GM19372 (cell line): ENCODE results near the gene SHISA4.
"Not testable (repeated sequence)": the region's sequence is repeated elsewhere in the genome, so short reads cannot be mapped to it uniquely, and the experiment has no call there.

Experiments
- ATAC-seq: cut with Tn5 transposase; IDR thresholded peaks from one replicate; pipeline ENCODE4 v1.9.1; 2021; ENCODE audit warnings: mild to moderate bottlenecking, low read depth, moderate library complexity; ENCODE audit not compliant: unreplicated experiment

The SHISA4 gene

DNA sequence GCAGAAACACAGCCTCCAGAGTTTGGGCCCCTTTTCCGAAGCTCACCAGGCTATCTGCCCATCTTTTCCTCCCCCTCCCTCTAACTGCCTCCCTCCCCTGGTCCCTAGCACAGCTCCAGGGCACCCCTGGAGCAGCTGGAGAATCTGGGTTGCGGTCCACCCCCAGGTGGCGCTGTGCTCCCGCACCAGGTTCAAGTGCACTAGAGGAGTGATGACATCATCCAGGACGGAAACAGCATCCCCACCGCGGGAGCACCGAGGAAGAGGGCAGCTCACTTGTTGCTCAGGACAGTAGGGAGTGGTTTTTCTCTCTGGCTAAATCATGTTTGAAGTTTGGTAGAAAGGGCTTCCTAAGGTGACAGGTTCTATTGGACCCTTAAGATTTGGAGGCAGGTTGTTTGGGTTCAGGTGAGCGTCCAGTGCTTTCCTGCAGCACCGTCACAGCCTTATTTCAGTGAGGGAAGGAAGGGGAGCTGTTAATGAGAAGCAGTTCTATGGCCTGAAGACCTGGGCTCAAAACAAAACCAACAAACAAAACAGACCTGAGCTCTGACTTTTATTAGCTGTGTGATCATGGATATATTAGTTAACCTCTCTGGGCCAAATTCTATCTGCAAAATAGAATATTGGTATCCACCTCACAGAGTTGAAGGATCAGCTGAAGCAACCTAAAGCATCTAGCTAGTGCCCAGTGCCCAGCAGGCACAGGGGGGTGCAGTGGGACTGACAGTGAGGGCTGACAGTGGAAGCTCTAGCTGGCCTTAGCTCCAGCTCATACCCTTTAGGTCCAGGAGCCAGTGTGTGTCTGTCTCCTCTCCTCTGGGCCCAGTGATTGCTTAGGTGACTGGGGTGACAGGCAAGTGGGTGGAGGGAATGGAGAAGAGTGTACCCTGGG is 7.5 kb downstream of the SHISA4 start:
- ATAC-seq: peak; percentile 83

DNA sequence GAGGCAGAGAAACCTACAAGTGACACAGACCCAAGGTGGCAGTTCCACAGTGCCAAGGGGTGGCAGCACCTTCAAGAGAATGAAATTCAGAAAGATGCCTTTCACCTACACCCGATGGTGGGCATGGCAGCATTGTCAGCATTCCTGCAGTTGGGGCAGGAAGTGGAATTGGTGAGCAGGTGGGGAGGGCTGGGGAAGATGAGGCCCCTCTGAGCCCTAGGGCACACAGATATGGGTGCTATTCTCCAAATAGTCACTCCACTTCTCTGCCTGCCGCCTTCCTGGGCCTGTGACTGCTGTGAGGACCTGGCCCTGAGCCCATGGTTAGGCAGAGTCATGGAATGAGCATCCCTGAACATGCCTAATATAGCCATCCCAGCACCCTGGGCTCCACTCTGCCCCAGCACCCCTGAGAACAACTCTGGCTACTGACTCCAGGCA is 8.3 kb downstream of the SHISA4 start:
- no peak for ATAC-seq

DNA sequence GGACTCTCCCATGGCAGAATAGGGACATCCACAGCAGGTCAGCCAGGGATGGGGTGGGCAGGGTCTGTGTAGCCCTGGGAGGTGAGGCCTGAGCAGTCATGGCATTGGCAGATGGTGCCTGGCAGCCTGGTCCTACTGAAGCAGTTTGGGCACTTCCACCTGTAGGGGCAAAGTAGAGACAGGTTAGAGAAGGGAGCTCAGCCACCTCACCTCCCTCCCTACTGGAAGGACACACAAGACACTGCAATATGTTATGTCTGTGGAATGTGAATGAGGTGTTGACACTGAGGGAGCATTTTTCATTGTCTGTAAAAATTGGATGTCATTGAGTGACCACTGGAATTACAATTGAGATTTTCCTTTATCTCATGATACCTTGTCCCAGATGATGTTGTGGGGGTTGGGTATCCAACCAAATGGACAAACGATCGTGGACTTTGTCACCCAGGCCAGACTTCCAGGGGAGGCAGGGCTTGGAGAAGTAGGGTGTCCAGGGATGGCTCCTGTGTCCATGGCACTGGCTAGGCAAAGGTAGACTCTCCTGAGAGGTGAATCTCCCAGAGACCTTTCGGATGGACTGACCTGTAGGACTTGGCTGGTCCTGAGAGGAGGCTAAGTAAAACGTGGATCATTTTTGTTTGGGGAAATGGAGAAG is 9.7 kb downstream of the SHISA4 start:
- ATAC-seq: no peak

DNA sequence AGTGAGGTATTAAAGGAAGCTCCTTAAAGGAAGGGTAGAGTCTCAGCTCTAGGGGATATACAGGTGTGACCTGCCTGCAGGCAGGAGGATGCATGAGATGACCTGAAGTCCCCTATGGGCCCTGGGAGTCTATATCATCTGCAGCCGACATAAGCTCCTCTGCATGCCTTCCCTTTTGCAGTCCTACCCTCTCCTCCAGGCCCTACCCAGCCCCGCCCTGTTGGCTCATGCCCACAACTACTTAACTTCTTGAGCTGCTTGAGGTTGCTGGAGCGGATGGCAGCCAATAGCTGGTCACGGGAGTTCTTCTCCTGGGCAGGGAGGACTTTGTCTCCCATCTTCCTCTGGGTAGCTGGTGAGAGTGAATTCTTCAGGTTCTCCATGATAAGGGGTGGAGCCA is 10.3 kb downstream of the SHISA4 start:
- ATAC-seq: no peak

DNA sequence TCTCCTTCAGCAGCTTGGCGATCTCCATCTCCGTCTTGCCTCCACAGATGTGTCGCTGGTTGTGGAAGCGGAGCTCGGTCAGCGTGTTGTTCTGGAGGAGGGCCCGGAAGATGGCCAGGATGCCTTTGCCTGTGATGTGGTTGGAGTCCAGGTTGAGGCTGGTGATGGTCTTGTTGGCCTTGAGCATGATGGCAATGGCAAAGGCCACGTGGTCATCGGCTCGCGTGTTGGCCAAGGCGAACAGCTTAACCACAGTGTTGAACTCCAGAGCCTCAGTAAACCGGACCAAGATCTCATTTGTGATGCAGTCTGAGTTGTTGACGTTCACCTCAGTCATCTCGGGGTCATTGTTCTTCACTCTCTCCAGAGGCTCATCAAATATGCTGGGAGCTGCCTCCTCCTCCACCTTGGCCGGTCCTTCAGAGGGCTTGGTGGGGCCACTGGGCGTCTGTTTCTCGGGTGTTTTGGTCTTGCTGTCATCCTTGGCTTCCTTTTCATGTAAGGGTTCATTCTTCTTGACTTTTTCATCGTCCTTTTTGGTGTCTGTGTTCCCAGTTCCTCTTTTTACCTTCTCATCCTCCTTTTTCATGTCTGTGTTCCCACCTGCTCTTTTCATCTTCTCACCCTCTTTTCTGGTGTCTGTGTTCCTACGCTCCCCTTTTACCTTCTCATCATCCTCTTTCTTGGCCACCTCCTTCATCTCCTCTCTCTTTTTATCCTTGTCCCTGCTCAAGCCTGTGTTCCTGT is 11.2 kb downstream of the SHISA4 start:
- ATAC-seq: no peak

DNA sequence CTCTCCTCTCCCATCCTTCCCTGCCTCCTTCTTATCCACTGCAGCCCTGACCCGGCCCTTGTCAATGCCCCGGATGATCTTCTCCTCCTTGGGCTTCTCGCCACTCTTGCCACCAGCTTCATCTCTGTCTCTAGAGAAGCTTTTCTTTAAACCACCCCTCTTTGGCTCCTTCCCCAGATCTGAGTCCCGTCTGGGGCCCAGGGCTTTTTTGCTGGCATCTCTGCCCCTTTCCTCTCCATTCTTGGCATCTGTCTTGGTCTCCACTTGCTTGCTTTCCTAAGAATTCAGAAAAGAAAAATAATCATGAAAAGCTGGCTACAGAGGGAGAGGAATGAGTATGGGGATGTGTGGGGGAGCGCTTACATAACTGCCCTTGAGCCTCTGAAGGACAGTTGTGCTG is 11.8 kb downstream of the SHISA4 start:
- ATAC-seq: no peak

GRCh38 chr1:201901036-201901435 is 12.3 kb downstream of the SHISA4 start:
- not testable (repeated sequence) for ATAC-seq

- ATAC-seq: no peak
Measured at GRCh38 chr1:201902198-201902597, 13.5 kb downstream of the SHISA4 start.

DNA sequence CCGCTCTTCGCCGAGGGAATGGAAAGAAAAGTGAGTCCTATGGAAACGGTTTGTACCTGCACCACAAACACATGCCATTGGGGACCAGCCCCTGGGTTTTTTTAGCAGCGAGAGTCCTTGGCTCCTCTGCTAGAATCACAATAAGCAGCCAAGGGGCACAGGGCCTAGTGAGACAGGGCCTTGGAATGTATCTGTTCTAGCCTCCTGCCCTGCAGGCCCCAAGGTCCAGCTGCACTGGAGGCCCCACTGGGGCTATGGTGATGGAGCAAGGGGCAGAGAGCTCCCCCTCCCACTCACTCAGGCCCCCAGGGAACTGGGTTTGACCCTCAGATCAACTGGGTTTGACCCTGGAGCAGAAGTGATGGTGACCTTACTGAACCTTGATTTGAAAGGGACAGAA is 14.4 kb downstream of the SHISA4 start:
- no peak for ATAC-seq

DNA sequence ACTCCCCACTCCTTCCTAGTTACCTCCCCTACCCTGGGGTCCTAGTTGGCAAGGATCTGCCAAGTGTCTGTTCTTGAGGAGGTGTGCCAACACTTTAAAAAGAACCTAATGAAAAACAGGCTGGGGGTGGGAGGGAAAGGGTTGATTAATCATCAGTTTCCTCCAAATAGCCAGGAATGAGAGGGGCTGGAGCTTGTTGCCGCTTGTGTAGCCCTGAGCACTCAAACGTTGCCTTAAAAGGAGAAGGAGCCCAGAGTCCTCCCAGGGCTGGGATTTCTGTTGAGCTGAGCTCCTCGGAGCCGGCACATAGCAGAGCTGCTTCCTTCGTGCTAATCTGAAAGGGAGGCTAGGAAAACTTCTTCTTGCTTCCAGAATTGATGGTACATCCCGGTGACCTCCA is 15.9 kb downstream of the SHISA4 start:
- no peak for ATAC-seq

DNA sequence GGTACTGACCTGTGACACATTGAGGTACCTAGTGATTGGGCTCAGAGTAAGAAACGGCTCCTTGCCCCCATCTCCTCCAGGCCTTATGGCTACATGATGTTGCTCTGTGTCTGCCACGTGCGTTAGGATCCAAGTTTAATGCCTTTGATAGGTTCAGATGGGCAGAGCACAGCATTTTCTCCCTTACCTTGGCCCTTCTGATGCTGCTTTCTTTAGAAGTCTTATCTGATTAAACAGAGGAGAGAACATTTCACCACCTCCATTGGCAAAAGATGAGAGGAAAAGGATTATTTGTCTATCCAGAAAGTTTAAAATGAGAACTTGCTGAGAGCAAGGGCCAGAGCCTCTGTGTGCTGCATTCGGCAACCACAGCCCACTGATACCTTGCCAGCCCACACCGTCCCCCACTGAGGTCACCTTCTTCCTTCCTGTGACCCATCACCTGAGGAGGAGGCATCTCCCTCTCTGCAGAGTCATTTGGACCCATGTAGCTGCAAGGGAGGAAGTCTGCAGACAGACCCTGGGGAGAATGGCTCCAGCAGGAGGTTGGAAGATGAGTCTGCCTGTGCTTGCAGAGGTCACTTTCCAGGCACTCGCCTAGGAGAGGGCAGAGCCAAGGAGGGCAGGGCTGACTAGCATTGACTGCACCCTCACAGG is 16.7 kb downstream of the SHISA4 start:
- ATAC-seq: no peak

DNA sequence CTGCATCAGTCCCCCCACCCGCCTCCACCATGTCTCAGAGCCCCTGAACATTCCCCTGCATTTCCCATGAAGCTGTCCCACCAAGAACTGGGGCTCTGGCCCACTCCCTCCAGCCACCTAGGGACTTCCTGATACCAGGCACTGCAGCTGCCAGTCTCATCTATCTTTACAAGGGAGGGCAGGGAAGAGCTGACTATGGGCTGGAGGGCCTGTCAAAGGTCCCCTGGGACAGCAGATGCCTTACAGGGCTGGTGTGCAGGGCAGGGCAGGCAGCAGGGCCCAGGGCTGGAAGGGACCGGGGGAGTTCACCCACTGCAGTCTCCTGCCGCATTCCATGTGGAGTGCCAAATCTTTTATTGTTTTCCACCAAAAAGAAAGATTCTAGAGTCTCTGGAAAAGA is 17.6 kb downstream of the SHISA4 start:
- no peak for ATAC-seq

GRCh38 chr1:201907621-201908020 is 18.9 kb downstream of the SHISA4 start:
- no peak for ATAC-seq

- ATAC-seq: no peak
Measured at GRCh38 chr1:201911826-201912571, 23.3 kb downstream of the SHISA4 start.

GRCh38 chr1:201912832-201913231 is 24.1 kb downstream of the SHISA4 start:
- ATAC-seq: no peak

DNA sequence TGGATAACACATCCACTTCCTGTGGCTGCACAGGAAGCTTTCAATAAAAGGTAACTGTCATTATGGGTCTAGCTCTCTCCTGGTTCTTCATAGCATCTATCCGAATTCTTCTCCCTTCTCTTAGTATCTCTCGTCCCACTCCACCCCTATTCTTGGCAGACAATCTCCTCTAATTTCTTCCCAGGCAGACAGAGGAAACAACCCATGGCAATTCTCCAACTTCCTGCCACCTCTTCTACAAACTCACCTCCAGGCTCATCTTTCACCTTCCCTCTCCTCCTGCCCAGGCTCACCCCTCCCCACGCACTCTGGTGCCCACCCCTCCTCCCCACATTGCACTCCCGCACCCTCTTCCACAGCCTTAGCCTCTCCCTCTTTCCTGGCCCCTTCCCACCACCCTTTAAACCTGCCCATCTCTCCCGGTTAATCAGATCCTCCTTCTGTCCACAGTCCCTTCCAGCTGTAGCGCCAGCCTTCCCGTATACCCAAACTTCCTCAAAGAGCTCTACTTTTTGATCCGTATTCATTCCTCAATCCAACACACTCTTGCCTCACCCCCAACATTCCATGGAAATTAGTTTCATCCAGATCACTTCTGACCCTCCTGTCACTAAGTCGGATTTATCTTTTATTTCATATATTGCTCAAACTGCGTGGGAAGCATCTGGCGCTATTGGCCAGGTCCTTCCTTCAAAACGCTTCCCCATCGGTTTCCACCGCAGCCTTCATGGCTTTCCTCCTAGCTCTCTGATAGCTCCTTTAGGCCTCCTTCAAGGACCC is 25.9 kb downstream of the SHISA4 start:
- ATAC-seq: no peak

DNA sequence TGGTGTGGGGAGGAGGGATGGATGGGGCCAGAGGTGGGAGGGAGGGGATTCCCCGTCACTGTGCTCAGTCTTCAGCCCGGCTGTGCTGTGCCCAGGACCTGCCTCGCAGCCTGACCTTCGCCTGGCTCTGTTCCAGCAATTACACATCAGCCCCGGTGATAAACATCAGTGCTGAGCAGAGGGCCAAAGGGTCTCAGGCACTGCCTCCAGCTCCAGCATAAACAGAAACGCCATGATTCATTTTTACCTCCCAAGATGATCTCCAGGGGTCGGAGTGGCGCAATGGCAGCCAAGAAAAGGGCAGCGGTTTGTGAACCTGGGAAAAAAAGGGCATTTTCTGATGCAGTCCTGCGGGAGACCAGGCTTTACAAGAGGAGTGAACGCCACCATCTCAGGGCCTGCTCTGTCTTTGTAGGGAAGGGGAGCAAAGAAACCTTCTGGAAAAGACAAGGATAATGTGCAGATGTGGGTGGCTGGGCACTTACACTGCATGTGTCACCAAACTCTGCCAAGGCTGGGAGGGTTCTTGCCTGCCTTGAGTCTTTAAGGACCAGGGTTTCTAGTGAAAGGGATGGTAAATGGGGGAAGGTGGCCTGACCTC is 28.1 kb downstream of the SHISA4 start:
- no peak for ATAC-seq

DNA sequence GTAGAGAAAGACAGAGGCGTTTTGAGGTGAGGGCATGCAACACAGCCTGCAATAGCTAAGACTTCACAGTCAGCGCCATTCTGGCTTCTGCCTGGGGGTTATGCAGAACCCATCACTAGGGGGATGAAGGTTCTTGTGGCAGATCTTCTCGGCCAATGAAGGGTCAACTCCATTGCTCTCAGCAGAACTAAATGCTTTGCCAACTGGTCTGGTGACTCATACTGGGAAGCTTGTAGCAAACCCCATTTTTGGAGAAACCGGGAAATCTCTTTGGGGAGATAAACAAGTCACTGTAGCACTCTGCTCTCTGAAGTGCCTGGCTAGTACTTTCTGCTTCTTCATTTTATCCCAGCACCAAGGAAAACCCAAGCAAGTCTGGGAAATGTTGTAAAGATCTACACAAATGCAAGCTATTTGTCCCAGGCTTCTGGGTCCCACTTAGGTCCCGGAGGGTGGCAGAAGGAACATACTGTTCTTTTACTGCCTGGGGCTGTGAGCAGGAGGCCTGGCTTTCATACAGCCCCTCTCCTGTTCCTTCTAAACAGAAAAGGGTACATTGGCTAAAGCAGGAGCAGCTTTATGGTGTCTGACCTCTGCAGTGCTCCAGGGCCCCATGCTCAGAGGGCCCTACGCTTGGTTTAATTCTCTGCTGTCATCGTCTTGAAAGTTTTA is 28.8 kb downstream of the SHISA4 start:
- ATAC-seq: no peak
